CD4-positive, alpha-beta T cell treated with Interleukin-4 for 1 hour (primary cell): ENCODE results near the gene SGTA.
"Not testable (repeated sequence)": the region's sequence is repeated elsewhere in the genome, so short reads cannot be mapped to it uniquely, and the experiment has no call there.

Experiments
- DNase-seq, 2 donors: peaks; one replicate each; pipeline ENCODE4 v3.0.0-alpha.2; 2020 to 2022

Gene SGTA, protein sequence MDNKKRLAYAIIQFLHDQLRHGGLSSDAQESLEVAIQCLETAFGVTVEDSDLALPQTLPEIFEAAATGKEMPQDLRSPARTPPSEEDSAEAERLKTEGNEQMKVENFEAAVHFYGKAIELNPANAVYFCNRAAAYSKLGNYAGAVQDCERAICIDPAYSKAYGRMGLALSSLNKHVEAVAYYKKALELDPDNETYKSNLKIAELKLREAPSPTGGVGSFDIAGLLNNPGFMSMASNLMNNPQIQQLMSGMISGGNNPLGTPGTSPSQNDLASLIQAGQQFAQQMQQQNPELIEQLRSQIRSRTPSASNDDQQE

DNA sequence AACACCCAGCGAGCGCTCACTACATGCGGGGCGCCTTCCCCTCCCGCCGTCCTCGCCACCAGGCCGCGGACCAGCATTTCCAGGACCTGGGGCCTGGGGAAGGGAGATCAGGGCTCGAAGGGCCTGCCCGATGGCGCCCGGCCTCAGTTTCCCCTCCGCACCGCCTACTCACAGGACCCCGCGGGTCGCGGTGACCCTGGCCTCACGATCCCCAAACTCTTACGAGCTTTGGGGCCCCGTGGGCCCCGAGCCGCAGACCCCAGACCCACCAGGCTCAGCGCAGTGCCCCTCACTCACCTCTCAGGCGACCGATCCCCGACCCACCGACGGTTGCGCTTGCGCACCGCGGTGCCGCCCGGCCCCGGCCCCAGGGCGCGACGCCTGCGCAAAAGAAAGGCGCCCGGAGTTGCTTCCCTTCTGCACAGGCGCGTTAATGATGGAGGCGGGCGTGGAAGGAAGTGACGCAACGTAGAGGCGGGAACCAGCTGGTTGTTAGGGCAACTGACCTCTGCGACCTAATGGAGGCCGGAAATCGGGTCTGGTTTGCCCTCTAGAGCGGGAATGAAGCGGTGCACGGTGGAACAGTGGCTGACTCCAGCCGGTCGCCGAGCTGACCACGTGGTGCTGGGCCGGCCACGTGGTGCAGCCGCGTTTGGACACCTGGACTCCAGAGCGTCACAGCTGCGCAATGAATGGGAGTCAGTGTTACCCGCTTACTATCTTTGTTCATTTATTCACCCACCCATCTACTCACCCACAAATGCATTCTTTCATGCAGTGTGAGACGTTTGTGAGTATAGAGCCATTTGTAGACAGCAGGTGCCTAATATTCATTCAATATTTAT is at the start of gene SGTA:
Gene SGTA (minus strand): TSS at position 338 of the 845 bp plus-strand sequence. CDS start 14,205 bp downstream, outside the sequence.
- peak; percentile 98 to 99 for DNase-seq

DNA sequence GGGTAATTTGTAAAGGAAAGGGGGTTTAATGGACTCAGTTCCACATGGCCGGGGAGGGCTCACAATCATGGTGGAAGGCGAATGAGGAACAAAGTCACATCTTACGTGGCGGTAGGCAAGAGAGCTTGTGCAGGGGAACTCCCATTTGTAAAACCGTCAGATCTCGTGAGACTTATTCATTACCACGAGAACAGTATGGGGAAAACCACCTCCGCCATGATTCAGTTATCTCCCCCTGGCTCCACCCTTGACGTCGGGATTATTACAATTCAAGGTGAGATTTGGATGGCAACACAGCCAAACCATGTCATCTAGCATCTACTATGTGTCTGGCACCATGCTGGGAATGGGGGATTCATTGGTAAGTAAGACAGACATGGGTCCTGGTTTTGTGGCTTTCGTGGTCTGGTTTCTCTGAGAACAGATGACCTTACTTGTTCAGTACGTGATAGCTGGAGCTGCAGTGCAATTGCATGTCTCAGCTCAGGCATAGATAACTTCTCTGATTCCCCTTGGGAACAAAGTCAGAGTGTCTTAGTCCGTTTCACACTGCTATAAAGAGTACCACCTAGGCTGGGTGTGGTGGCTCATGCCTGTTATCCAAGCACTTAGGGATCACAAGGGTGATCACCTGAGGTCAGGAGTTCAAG is 44.9 kb upstream of the SGTA start:
- DNase-seq, result no peak

DNA sequence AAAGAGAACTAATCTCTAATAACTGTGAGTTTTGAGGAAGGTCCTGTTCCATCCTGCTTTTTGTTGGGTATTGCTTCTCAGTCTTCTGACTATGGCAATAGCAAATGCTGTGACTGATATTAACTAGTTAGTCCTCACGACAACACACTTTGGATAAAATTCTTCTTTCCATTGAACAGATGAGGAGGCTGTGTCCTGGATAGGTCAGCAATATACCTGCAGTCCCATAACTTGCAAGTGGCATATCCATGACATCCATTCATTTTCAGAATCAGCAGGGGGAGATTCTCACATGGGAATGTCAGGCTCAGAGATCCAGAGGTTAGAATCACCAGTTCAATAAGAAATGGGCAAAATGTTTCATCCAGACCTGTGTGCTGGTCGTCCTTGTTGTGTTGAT is 43.9 kb upstream of the SGTA start:
- DNase-seq, result no peak

DNA sequence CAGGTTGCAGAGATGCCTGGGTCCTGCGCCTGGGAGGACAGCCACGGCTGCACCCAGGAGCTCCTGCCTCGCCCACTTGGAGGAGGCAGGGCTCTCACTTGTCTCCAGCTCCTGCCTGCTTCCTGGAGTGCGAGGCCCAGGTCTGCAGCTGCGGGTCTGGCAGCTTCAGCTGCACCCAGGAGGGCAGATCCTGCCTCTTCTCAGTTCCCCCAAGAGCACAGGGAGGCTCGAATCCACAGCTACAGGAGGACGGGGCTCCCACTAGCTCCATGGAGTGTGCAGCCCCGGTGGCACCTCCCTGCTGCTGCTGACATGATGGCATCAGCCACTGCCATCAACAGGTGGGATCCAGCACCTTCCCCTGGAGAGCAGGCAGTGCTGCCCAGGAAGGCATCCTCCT is 41.1 kb upstream of the SGTA start:
- DNase-seq, result no peak

DNA sequence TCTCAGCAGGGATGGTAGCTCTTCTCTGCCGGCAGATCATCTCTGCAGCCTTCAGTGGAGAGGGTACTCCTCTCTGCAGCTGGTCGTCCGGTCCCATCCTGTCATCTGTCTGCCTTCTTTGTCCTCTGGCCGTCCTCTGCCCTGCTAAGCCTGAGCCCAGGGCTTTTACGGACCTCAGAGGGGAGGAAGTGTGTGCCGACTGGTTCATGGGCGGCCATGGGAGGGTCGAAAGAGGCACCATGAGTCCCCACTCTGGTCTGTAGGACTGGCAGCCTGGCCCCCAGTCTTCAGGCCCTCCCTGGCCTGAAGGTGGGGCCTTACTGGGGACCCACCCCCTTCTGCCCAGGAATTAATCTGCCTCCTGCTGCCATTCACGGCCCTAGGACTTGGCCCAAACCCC is 40.6 kb upstream of the SGTA start:
- DNase-seq, result no peak

DNA sequence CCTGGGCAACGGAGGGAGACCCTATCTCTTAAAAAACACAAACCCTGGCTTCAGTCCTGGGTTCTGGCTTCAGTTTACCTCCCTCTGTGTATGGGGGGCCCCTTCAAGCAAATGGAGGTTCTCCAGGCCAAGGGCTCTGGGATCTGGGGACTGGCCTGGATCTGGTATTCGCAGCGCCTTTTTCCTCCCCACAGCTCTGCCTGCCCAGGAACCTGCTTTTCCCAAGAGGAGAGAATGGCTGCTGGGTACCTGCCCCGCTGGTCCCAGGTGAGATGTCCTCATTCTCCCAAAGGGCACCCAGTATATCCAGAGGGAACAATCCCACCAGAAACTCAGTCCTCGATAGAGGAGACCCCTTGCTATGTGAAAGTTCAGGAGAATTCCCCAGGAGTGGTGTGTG is 39.8 kb upstream of the SGTA start:
- DNase-seq, result no peak

DNA sequence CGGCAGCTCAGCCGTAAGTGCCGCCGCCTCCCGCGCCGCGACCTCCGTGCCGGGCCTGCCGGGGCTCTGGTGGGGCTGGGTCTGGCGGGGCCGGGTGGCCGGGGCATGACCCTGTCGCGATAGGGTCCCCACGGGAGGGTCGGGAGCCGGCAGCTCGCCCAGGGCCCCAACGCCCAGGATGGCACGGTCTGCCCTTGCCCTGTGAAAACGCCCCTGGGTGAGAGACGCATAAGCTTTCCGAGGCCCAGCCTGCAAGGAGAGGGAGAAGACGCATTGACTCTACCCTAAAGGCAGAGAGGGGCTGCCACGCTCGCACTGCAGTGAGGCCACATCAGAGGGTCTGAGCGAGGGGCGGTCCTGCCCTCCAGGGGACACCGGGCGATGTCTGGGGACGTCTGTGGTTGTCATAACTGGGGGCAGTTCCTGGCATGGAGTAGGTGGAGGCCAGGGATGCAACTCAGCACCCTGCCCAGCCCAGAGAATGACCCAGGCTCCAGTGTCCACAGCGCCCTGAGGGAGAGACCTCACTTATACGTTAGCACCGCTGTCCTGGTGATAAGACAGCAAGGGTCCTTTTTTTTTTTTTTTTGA is 37.1 kb upstream of the SGTA start:
- DNase-seq, result peak in 1 of 2 donors; percentile 12

DNA sequence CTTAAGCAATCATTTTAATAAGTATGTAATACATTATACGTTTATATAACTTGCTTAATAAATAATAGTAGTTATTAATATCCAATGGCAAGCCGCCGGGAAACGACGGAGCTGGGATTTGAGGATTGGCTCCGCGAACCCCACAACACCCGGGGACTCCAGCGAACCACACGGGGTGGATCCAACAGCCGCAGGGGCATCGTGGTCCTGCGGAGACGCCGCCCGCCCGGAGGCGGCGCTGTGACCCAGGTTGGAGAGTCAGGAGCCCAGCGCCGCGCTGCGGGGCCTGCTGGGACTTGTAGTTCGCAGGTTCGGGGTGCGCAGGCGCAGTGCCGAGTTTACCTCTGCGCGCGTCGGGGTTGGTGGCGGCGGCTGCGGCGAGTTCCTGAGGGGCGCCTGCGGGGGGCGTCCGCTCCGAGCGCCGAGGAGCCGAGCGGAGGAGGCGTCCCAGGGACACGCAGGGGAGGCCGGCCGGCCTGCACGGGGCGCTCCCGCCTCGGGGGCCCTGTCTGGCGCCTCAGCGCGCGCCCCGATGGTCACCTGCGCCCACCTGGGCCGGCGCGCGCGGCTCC is 36.6 kb upstream of the SGTA start, which contains the start of gene ZNF554:
Gene ZNF554 (plus strand): TSS at position 329 of the 572 bp plus-strand sequence. CDS start 204 bp downstream, at position 533.
- peak; percentile 96 to 97 for DNase-seq

DNA sequence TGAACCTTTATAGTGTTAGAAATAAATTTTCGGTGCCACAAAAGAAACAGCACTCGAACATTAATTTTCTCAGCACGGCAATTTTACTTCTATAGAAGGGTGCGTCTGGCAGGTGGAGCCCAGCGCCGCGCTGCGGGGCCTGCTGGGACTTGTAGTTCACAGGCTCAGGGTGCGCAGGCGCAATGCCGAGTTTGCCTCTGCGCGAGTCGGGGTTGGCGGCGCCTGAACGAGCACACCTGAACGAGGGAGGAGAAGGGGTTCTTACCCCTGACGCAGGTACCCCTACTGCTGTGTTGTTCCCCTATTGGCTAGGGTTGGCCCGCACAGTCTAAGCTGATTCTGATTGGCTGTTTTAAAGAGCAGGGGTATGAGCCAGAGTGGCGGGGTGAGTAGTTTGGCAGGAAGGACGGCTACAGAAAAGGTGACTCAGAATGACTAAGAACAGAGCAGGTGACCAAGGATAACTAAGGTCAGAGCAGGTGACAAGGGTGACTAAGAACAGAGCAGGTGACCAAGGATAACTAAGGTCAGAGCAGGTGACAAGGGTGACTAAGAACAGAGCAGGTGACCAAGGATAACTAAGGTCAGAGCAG is 34.3 kb upstream of the SGTA start:
- DNase-seq, result not testable (repeated sequence)

DNA sequence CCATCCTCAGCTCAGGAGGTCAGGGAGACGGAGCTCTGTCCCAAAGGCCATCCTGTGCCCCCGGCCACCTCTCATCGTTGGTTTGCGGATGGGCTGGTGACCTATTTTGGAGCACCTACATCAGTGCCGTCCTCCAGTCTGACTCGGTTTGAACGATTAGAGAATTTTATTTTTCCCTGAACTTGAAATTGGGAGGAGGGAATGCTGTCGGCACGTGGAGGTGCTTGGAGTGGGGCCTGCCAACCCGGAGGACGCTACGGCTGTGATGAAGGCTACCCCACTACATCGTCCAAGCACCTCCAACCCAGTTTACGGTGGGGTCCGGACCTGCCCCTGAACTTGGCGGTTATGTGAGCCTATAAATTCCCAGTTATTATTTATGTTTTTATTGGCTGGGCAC is 33.6 kb upstream of the SGTA start:
- no peak for DNase-seq

DNA sequence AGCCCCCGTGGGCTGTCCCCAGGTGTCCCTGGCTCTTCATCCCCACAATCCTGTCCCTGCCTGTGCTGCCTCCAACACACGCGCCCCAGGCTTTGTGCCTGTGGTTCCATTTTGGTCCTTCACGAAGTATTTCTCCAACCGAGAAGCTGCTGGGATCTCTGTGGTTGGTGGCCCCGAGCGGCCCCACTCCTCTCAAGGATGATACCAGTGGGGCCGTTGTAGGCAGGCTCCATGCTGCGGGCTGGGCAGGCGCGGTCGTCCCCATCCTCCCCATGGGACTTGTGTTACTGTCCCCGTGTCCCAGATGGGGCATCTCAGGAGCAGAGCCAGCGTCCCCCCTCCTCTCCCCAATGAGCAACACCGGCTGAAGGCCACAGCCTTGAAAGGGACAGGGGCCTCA is 32.9 kb upstream of the SGTA start:
- DNase-seq, result no peak

DNA sequence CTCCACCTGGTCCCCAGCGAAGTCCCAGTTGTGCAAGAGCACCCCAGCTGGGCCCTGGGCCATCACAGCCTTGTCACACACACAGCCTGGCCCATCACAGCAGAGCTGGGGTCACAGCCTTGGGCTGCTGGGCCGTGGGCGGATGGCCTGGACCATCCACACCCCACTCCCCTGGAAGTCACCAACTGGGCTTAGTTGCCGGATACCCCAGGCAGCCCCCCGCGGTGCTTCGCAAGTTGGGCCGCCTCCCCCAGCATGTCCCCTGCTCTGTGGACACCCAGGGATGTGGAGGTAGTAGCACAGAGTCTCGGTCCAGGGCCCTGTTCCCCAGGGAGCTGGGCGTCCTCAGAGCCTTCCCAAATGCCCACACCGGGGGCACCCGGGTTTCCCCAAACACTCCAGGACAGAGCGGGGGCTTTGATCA is 32.1 kb upstream of the SGTA start:
- DNase-seq, result no peak

DNA sequence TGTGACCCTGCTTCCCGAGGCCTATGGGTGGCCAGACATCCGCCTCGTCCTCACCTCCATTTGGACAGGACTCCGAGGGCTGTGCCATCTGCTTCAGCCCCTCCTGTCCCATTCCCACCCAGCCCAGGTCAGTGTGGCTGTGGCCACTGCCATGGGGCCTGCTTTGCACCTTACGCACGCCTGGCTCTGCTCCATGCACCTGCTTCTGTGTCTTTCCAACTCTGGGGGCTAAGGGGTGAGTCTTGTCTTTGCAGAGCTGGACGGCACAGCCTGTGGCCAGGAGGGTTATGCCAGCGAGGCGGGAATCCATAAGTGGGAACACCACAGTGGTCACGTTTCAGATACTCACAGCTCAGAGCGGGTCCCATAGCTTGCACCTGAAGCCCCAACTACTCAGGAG is 31.4 kb upstream of the SGTA start:
- DNase-seq, result no peak

DNA sequence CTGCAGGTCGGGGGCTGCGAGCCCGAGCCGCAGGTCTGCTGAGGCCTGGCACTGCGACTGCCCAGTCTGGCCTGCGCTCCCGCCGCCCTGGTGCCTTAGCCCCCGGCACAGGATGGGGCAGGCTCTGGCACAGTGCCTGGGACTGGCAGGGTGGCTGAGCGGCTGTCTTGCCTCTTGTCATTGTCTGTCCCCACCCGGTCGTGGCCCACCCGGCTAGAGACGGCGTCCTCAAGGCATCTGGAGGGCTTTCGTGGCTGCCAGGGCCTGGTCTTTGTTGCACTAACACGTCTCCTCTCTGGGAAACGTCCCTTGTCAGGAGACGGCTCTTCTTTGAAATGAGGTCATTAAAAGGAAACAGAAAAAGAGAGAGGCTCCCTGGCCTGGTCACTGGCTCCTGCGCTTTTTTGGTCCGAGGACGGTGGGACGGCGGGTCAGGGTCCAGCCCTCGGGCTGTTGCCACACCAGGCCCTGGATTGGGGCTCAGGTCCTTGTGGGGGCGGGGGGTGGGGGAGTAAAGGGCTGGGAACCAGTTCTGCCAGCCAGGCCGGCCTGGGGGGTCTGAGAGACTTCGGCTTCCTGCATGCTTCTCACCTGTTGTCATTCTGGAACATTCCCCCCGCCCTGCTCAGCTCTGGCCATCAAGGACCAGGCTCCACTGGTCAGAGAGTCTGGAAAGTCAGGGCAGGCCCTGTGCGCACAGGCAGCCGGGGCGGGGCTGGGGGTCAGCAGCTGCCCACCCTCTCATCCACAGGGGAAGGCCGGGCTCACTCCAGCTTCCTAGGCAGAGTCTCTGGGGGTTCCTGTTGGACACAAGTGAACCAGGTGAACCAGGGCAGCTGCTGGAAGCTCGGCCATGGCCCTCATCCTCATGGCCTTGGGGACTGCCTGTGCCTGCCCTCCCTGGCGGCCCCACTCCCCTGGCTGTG is 30.4 kb upstream of the SGTA start:
- no peak for DNase-seq

DNA sequence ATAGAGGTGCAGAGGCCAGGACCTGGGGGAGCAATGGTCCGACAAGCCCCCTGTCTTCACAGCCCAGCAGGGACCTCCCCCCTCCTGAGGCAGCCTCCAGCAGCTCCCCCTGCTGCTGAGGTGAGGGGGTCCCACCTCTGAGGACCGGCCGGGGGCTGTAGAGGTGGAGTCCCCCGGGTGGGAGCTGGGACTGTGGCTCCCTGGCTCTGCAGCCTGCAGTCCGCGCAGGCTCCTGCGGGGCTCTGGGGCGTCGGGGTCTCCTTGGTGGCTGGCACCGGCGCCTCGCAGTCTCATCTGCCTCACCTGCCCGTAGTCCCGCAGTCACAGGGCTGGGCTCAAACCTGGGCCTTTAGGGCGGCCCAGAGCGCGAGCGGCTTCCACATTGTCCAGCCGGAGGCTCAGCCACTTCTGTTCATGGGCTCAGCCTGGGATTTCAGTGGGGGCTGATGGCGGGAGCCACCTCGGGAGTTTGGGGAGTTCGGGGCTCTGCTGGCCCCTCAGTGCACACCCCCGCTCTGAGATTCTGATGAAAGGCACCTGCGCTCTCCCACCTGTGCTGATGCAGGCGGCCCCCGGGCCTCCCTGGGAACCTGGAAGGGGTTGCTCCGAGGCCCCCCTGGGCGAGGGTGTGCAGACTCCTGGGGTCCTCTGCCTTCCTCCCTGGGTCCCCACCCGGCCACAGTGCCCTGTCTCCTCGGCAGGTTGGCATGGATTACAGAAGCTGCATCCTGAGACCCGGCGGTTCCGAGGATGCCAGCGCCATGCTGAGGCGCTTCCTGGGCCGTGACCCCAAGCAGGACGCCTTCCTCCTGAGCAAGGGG is 29.6 kb upstream of the SGTA start:
- DNase-seq, result no peak

DNA sequence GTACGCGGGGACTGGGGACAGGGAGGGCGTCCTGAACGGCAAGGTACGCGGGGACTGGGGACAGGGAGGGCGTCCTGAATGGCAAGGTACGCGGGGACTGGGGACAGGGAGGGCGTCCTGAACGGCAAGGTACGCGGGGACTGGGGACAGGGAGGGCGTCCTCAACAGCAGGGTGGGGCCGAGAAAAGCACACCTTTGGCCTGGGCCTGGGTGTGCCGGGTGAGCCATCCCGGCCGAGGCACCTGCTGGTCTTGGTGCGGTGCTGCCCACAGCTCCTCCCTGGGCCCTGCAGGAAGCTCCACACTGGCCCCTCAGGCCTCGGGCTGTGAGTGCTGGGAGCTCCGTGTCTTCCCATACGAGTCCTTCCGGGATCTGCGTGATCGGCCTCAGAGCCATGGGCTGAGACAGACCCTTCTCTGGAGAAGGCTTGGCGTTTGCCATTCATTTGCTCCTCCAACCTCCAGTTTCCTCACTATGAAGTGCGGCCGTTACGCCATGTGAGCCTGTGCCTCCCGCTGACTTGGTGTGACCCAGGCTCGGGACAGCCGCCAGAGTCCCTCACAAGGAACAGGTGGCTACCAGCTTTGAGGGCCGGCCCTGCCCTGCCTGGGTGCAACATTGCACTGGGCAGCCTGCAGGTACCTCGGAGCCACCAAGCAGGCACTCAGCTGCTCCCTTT is 28.8 kb upstream of the SGTA start:
- no peak for DNase-seq

DNA sequence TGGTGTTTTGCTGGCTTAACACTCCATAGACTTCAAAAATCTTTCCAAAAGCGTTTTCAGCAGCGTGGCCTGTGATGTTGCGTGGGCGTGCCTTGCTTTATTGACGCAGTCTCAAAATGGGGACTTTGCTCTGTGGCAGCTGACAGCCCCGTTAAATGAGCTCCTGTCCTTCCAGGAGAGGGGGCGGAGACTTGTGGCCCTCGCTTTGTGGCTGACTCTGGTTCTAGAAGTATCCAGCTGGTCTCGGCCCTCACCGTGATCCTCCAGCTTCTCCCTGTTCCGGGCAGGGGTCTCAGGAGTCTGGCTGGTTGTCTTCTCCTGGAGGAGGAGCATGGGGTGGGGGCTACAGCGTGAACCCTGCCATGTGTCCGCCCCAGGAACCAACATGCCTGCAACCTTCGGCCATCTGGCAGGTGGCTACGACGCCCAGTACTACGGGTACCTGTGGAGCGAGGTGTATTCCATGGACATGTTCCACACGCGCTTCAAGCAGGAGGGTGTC is 28.2 kb upstream of the SGTA start:
- no peak for DNase-seq

DNA sequence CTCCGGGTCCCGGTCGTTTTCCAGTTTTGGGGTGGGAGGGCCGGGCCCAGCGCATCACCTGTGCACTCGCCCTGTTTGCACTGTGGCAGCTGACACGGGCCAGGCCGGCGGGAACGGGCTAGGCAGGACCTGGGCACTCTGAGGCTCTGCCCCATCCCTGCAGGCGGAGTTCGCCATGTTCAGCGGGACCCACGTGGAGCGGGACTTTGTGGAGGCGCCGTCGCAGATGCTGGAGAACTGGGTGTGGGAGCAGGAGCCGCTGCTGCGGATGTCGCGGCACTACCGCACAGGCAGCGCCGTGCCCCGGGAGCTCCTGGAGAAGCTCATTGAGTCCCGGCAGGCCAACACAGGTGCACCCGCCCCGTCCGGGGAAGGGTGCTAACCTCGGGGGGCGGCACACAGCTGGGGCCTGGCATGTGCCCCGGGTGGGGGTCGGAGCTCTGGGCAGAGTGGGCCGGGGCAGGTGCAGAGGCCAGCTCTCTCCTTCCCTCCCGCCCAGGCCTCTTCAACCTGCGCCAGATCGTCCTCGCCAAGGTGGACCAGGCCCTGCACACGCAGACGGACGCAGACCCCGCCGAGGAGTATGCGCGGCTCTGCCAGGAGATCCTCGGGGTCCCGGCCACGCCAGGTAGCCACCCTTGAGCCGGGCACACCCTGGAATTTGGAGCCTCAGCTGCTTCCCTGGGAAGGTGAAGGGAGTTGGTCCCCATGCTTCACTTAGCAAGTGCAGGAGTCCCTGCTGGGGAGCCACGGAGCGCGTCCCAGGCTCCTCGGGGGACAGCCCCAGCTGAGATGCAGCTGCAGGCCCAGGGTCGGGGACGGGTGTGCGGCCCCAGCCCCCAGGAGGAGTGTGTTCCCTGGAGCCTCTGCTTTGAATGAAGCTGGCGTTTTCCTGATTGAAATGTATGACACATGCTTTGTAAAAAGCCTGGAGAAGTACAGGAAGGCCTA is 27.3 kb upstream of the SGTA start:
- DNase-seq, result no peak
